ENCODE results near the gene DSCAM. TPM values are rescaled to one million over a fixed set of nuclear protein-coding genes. Genes with fewer than 3 reads are reported as not detected.

Gene DSCAM
- total RNA-seq, 1 donor from 2014 or later, result not detected

DNA sequence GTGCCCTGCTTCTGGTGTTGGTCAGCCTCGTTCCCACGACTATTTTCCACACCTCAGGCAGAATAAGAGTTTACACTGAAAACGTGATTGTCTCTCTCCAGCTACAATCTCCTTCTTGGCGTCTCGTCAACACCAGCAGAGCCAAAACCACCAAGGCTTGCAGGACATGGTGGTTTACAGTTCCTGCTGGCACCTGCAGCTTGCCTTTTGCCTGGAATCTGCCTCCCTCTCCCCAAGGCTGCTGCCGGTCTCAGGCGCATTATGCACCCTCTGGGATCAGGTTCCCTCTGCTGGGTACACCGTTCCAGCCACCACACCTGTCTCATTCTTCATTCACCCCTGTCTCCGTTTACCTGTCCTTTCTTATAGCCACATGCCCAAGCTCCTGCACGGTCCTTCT is 315.9 kb downstream of the DSCAM start:
- Mint-ChIP-seq H3K4me3 (ENCODE audit: unreplicated experiment) (no peak overlapping the region), H3K4me1 (ENCODE audit: unreplicated experiment) (no peaks in the 10 kb centered on the region), H3K9me3 (ENCODE audit: unreplicated experiment) (peaks cover 53% of the 10 kb centered on the region), H3K36me3 (ENCODE audit: unreplicated experiment) (no peaks in the 10 kb centered on the region), H3K27me3 (ENCODE audit: unreplicated experiment) (no peaks in the 10 kb centered on the region), H3K27ac (ENCODE audit: unreplicated experiment) (no peak overlapping the region)
- no peak for DNase-seq (ENCODE audit: extremely low spot score, unreplicated experiment)
- TF ChIP-seq, protein P1, sequence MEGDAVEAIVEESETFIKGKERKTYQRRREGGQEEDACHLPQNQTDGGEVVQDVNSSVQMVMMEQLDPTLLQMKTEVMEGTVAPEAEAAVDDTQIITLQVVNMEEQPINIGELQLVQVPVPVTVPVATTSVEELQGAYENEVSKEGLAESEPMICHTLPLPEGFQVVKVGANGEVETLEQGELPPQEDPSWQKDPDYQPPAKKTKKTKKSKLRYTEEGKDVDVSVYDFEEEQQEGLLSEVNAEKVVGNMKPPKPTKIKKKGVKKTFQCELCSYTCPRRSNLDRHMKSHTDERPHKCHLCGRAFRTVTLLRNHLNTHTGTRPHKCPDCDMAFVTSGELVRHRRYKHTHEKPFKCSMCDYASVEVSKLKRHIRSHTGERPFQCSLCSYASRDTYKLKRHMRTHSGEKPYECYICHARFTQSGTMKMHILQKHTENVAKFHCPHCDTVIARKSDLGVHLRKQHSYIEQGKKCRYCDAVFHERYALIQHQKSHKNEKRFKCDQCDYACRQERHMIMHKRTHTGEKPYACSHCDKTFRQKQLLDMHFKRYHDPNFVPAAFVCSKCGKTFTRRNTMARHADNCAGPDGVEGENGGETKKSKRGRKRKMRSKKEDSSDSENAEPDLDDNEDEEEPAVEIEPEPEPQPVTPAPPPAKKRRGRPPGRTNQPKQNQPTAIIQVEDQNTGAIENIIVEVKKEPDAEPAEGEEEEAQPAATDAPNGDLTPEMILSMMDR (IDR thresholded peaks at IDR 0.05), result no peak

DNA sequence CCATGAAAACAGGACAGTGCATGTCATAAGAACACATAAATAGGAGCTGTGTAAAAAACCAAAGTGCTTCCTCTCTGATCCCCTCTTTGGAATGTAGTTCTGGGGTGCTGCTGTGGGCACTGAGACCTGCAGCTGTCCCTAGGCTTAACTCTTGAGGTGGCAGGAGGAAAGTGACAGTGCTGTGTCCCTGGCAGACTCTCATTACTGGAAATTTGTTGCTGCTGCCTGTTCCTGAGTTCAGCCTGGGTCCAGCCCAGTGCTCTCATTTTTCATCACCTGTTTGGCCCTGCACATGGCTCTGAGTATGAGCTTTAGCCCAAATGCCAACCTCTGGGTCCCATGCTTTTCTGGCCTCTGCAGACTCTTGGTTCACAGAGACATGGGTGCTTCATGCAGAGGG is 329.3 kb downstream of the DSCAM start:
- DNase-seq (ENCODE audit: extremely low spot score, unreplicated experiment), result no peak
- Mint-ChIP-seq H3K4me3 (ENCODE audit: unreplicated experiment) (no peak overlapping the region), H3K4me1 (ENCODE audit: unreplicated experiment) (no peaks in the 10 kb centered on the region), H3K27me3 (ENCODE audit: unreplicated experiment) (no peaks in the 10 kb centered on the region), H3K27ac (ENCODE audit: unreplicated experiment) (no peak overlapping the region), H3K36me3 (ENCODE audit: unreplicated experiment) (no peaks in the 10 kb centered on the region), H3K9me3 (ENCODE audit: unreplicated experiment) (peaks cover 7% of the 10 kb centered on the region)
- TF ChIP-seq, protein P1 (IDR thresholded peaks at IDR 0.05), result no peak

GRCh38 chr21:40516335-40516734 is 330.6 kb downstream of the DSCAM start:
- Mint-ChIP-seq H3K4me1 (ENCODE audit: unreplicated experiment) (no peaks in the 10 kb centered on the region), H3K36me3 (ENCODE audit: unreplicated experiment) (no peaks in the 10 kb centered on the region), H3K9me3 (ENCODE audit: unreplicated experiment) (peaks cover 11% of the 10 kb centered on the region), H3K4me3 (ENCODE audit: unreplicated experiment) (no peak overlapping the region), H3K27ac (ENCODE audit: unreplicated experiment) (no peak overlapping the region), H3K27me3 (ENCODE audit: unreplicated experiment) (no peaks in the 10 kb centered on the region)
- TF ChIP-seq, protein P1 (IDR thresholded peaks at IDR 0.05), result no peak
- no peak for DNase-seq (ENCODE audit: extremely low spot score, unreplicated experiment)

GRCh38 chr21:40512590-40512989 is 334.4 kb downstream of the DSCAM start:
- no peak for DNase-seq (ENCODE audit: extremely low spot score, unreplicated experiment)
- Mint-ChIP-seq H3K9me3 (ENCODE audit: unreplicated experiment) (peaks cover 7% of the 10 kb centered on the region), H3K27me3 (ENCODE audit: unreplicated experiment) (no peaks in the 10 kb centered on the region), H3K4me1 (ENCODE audit: unreplicated experiment) (no peaks in the 10 kb centered on the region), H3K4me3 (ENCODE audit: unreplicated experiment) (no peak overlapping the region), H3K27ac (ENCODE audit: unreplicated experiment) (no peak overlapping the region), H3K36me3 (ENCODE audit: unreplicated experiment) (no peaks in the 10 kb centered on the region)
- TF ChIP-seq, protein P1 (IDR thresholded peaks at IDR 0.05), result peak; percentile 31

- TF ChIP-seq, protein P1 (IDR thresholded peaks at IDR 0.05), result no peak
- H3K4me3 Mint-ChIP-seq (ENCODE audit: unreplicated experiment), result no peak overlapping the region
- peaks cover 12% of the 10 kb centered on the region for H3K9me3 Mint-ChIP-seq (ENCODE audit: unreplicated experiment)
- no peaks in the 10 kb centered on the region for H3K27me3 Mint-ChIP-seq (ENCODE audit: unreplicated experiment)
- H3K36me3 Mint-ChIP-seq (ENCODE audit: unreplicated experiment), result no peaks in the 10 kb centered on the region
- DNase-seq (ENCODE audit: extremely low spot score, unreplicated experiment), result no peak
- no peaks in the 10 kb centered on the region for H3K4me1 Mint-ChIP-seq (ENCODE audit: unreplicated experiment)
- H3K27ac Mint-ChIP-seq (ENCODE audit: unreplicated experiment), result no peak overlapping the region
Measured at GRCh38 chr21:40507978-40508377, 339.0 kb downstream of the DSCAM start.

All from osteocyte (in vitro differentiated cells).